ENCODE measurements around the gene CDK9.

CDK9 gene

DNA sequence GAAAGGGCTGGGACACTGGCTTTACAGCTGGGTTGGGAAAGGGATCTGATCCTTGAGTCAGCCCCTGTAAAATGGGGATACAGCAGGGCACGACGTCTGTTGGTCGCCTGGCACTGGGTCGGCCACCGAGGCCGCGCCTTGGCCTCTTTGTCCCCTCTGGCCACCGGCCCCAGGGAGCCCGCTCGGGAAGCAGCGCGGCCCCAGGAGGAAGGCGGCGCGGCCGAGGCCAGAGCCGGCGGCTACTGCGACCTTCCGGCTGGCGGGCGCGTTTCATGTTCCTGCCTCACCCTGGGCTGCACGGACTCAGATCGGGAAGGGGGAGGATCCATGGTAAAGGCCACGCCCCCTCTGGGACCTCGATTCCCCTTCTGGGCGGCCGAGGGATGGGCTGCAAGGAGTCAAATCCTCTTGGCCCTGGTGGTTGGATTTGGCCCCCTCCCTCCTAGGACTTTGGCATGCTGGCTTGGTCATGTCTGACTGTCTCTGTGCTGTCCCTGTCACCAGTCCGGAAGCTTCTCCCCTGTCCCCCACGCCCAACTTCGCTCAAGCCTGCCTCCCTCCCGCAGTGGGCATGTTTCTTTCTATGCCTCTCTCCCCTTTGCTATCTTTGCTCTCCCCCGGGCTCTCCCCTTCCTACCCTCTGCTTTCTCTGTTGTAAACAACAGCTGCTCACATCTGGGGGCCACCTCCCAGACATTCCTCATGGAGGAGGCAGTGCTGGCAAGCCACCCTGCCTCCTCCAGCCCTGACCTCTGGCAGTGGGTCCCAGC lies 42.6 kb downstream of the CDK9 start:
- no peak overlapping the region for H3K4me3 ChIP-seq (replicated peaks; ENCODE audit: insufficient read depth, low read length)
- no peak overlapping the region for H3K27ac ChIP-seq (replicated peaks)
- TF ChIP-seq POLR2AphosphoS5 (IDR thresholded peaks at IDR 0.05; ENCODE audit: low read depth) (no peak), GABPA (IDR thresholded peaks at IDR 0.05; ENCODE audit: low read depth) (no peak), SPI1 (IDR thresholded peaks at IDR 0.05; ENCODE audit: borderline replicate concordance, low read depth) (no peak)
- TF ChIP-seq, protein P1, sequence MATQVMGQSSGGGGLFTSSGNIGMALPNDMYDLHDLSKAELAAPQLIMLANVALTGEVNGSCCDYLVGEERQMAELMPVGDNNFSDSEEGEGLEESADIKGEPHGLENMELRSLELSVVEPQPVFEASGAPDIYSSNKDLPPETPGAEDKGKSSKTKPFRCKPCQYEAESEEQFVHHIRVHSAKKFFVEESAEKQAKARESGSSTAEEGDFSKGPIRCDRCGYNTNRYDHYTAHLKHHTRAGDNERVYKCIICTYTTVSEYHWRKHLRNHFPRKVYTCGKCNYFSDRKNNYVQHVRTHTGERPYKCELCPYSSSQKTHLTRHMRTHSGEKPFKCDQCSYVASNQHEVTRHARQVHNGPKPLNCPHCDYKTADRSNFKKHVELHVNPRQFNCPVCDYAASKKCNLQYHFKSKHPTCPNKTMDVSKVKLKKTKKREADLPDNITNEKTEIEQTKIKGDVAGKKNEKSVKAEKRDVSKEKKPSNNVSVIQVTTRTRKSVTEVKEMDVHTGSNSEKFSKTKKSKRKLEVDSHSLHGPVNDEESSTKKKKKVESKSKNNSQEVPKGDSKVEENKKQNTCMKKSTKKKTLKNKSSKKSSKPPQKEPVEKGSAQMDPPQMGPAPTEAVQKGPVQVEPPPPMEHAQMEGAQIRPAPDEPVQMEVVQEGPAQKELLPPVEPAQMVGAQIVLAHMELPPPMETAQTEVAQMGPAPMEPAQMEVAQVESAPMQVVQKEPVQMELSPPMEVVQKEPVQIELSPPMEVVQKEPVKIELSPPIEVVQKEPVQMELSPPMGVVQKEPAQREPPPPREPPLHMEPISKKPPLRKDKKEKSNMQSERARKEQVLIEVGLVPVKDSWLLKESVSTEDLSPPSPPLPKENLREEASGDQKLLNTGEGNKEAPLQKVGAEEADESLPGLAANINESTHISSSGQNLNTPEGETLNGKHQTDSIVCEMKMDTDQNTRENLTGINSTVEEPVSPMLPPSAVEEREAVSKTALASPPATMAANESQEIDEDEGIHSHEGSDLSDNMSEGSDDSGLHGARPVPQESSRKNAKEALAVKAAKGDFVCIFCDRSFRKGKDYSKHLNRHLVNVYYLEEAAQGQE (IDR thresholded peaks at IDR 0.05; ENCODE audit: insufficient replicate concordance, low read depth): no peak
- TF ChIP-seq, protein P2, sequence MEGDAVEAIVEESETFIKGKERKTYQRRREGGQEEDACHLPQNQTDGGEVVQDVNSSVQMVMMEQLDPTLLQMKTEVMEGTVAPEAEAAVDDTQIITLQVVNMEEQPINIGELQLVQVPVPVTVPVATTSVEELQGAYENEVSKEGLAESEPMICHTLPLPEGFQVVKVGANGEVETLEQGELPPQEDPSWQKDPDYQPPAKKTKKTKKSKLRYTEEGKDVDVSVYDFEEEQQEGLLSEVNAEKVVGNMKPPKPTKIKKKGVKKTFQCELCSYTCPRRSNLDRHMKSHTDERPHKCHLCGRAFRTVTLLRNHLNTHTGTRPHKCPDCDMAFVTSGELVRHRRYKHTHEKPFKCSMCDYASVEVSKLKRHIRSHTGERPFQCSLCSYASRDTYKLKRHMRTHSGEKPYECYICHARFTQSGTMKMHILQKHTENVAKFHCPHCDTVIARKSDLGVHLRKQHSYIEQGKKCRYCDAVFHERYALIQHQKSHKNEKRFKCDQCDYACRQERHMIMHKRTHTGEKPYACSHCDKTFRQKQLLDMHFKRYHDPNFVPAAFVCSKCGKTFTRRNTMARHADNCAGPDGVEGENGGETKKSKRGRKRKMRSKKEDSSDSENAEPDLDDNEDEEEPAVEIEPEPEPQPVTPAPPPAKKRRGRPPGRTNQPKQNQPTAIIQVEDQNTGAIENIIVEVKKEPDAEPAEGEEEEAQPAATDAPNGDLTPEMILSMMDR (IDR thresholded peaks at IDR 0.05; ENCODE audit: insufficient read depth, low read length): no peak
- no peak for DNase-seq (ENCODE audit: low read depth in 1 of 2, low spot score in 1 of 2)
- H3K27me3 ChIP-seq (ENCODE audit: insufficient read depth, poor library complexity, severe bottlenecking): no peaks in the 10 kb centered on the region

DNA sequence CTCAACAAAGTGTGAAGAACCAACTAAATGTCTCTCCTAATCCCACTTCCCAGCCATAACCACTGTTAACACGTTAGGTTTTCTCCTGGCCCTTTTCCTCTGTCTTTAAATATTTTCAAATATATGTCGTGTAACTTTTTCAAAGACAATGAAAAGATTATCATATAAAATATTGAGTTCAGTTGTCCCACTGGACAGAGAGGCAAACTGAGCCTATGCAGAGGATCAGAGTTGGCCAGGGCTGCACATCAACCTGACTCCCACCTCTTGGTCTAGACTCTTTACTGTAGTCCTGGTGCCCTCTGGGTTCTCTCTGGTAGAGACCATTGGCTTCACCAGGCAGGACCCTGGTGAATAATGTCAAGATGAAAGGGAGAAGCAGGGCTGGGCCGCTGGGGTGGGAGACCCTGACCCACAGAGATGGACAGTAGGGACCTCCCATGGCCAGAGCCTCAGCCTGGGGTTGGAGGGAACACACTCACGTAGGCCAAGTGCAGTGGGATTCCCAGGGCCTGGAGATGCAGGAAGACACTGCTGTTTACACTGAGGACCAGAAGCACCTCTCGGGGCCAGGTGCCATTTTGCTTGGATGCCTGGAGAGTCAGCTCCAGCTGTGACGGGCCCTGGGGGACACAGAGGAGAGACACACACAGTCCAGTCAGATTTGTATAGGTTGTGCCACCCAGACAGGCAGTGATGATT lies 43.5 kb downstream of the CDK9 start:
- H3K27ac ChIP-seq (replicated peaks): no peak overlapping the region
- TF ChIP-seq POLR2AphosphoS5 (IDR thresholded peaks at IDR 0.05; ENCODE audit: low read depth) (no peak), SPI1 (IDR thresholded peaks at IDR 0.05; ENCODE audit: borderline replicate concordance, low read depth) (no peak), GABPA (IDR thresholded peaks at IDR 0.05; ENCODE audit: low read depth) (no peak)
- TF ChIP-seq, protein P2 (IDR thresholded peaks at IDR 0.05; ENCODE audit: insufficient read depth, low read length): no peak
- TF ChIP-seq, protein P1 (IDR thresholded peaks at IDR 0.05; ENCODE audit: insufficient replicate concordance, low read depth): no peak
- H3K27me3 ChIP-seq (ENCODE audit: insufficient read depth, poor library complexity, severe bottlenecking): no peaks in the 10 kb centered on the region
- H3K4me3 ChIP-seq (replicated peaks; ENCODE audit: insufficient read depth, low read length): no peak overlapping the region
- DNase-seq (ENCODE audit: low read depth in 1 of 2, low spot score in 1 of 2): no peak

DNA sequence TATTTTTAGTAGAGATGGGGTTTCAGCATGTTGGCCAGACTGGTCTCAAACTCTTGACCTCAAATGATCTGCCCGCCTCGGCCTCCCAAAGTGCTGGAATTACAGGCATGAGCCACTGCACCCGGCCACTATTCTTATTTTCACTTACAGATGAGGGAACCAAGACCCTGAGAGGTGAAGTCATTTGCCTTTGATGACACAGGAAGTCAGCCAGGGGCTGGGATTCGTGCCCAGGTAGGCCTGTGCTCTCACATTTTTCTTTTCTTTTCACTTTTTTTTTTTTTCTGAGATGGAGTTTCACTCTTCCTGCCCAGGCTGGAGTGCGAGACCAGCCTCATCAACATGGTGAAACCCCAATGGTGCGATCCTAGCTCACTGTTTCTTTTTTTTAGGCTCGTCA lies 46.4 kb downstream of the CDK9 start:
- no peak overlapping the region for H3K4me3 ChIP-seq (replicated peaks; ENCODE audit: insufficient read depth, low read length)
- DNase-seq (ENCODE audit: low read depth in 1 of 2, low spot score in 1 of 2): no peak
- TF ChIP-seq, protein P2 (IDR thresholded peaks at IDR 0.05; ENCODE audit: insufficient read depth, low read length): no peak
- no peak for TF ChIP-seq GABPA (IDR thresholded peaks at IDR 0.05; ENCODE audit: low read depth)
- no peak for TF ChIP-seq POLR2AphosphoS5 (IDR thresholded peaks at IDR 0.05; ENCODE audit: low read depth)
- TF ChIP-seq SPI1 (IDR thresholded peaks at IDR 0.05; ENCODE audit: borderline replicate concordance, low read depth): no peak
- no peak overlapping the region for H3K27ac ChIP-seq (replicated peaks)
- no peaks in the 10 kb centered on the region for H3K27me3 ChIP-seq (ENCODE audit: insufficient read depth, poor library complexity, severe bottlenecking)

All from HL-60 (cell line).